Fibroblast of the aortic adventitia (primary cell): ENCODE data around the gene FAM241A. TPM values are rescaled to one million over a fixed set of nuclear protein-coding genes. Genes with fewer than 3 reads are reported as not detected.

Source experiments
- DNase-seq: peaks from one replicate; pipeline ENCODE4 v3.0.0-alpha.2; 2010; ENCODE audit warnings: low read depth
- H3K4me3 ChIP-seq: 2 replicates; pipeline ENCODE4 v1.5.1; 2011; ENCODE audit warnings: low read depth, mild to moderate bottlenecking, control low read depth, low read length, moderate library complexity
- CTCF ChIP-seq: IDR thresholded peaks from 2 replicates; pipeline ENCODE4 v1.5.1; 2011; ENCODE audit warnings: mild to moderate bottlenecking, low read length, control low read depth, inconsistent platforms; ENCODE audit not compliant: insufficient read depth
- total RNA-seq: library from RNA; depleted of rRNA; stranded (reverse); fragments of >200 nt; gene quantifications from 2 replicates; pipeline ENCODE4 v1.2.3, GENCODE V29; 2012; ENCODE audit warnings: low replicate concordance

FAM241A gene
- total RNA-seq, 1 donor: 5.1 TPM

- DNase-seq: no peak
- no peak for TF ChIP-seq CTCF
Measured at GRCh38 chr4:112143781-112144180, 1.5 kb upstream of the FAM241A start.

GRCh38 chr4:112144546-112145325 lies 518 bp upstream of the FAM241A start:
- no peak for TF ChIP-seq CTCF
- peak overlapping the region; percentile 51 for H3K4me3 ChIP-seq
- DNase-seq: no peak

More at GRCh38 chr4:112143781-112144180, 1.5 kb upstream of the FAM241A start:
- no peak overlapping the region for H3K4me3 ChIP-seq

GRCh38 chr4:112145790-112146501 lies 692 bp downstream of the FAM241A start:
- peak; percentile 39 for TF ChIP-seq CTCF
- H3K4me3 ChIP-seq: peak overlapping the region; percentile 83
- DNase-seq: peak; percentile 49

GRCh38 chr4:112146502-112146813 lies 1.2 kb downstream of the FAM241A start:
- no peak for TF ChIP-seq CTCF
- peak overlapping the region; percentile 83 for H3K4me3 ChIP-seq
- no peak for DNase-seq

GRCh38 chr4:112147697-112148096 lies 2.4 kb downstream of the FAM241A start:
- H3K4me3 ChIP-seq: peak overlapping the region; percentile 39
- DNase-seq: peak; percentile 38
- no peak for TF ChIP-seq CTCF

- TF ChIP-seq CTCF: no peak
- H3K4me3 ChIP-seq: no peak overlapping the region
- DNase-seq: no peak
Measured at GRCh38 chr4:112150920-112151319, 5.7 kb downstream of the FAM241A start.
